Posterior vena cava (tissue), 2 donors: ENCODE results near the gene MAP3K2. TPM values are rescaled to one million over a fixed set of nuclear protein-coding genes. Genes with fewer than 3 reads are reported as not detected.

ENCODE experiments used
- DNase-seq: peaks from one replicate; pipeline ENCODE4 v3.0.0-alpha.2; 2020; ENCODE audit warnings: low spot score
- intact Hi-C, 2 donors: fragments of 100-400 bp; cut with DNase I; formaldehyde crosslinking; loops; one replicate each; pipeline versions ENCODE4 v1.14.1 to v1.14.2; 2022 to 2023
- total RNA-seq, 2 donors: library from RNA; stranded (reverse); fragmentation: NEBNext Ultra II Directional; extraction: Animal tissue kit (Norgen Biotek cat#: 25700); gene quantifications; one replicate each; pipeline ENCODE4 v1.2.1, GENCODE V29; 2021
- donor health status: DM: yes; HTN: yes; CAD: no.
- donor health status: DM: yes; HTN: yes; CAD: no.

Gene MAP3K2
- total RNA-seq, 2 donors from 2014 or later: 63.9 to 68.5 TPM

DNA sequence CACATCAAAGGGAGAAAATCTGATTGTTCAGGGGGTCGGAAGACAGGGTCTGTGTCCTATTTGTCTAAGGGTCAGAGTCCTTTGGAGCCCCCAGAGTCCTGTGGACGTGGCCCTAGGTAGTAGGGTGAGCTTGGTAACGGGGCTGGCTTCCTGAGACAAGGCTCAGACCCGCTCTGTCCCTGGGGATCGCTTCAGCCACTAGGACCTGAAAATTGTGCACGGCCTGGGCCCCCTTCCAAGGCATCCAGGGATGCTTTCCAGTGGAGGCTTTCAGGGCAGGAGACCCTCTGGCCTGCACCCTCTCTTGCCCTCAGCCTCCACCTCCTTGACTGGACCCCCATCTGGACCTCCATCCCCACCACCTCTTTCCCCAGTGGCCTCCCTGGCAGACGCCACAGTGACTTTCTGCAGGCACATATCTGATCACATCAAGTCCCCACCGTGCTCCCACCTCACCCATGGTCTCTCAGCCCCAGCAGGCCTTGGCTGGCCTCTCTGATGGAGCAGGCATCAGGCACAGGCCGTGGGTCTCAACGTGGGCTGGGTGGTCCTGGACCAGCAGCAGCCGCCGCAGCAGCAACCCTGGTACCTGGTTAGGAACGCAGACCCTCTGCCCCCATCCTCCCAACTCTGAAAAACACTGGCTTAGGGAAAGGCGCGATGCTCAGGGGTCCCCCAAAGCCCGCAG is 34.2 kb upstream of the MAP3K2 start:
- DNase-seq: no peak
- intact Hi-C loops: loop anchor here in 1 of 2 donors (2.0 to 5.0 kb wide), 2 partner anchors 71 to 680 kb away; no protein-coding TSS in a partner anchor

DNA sequence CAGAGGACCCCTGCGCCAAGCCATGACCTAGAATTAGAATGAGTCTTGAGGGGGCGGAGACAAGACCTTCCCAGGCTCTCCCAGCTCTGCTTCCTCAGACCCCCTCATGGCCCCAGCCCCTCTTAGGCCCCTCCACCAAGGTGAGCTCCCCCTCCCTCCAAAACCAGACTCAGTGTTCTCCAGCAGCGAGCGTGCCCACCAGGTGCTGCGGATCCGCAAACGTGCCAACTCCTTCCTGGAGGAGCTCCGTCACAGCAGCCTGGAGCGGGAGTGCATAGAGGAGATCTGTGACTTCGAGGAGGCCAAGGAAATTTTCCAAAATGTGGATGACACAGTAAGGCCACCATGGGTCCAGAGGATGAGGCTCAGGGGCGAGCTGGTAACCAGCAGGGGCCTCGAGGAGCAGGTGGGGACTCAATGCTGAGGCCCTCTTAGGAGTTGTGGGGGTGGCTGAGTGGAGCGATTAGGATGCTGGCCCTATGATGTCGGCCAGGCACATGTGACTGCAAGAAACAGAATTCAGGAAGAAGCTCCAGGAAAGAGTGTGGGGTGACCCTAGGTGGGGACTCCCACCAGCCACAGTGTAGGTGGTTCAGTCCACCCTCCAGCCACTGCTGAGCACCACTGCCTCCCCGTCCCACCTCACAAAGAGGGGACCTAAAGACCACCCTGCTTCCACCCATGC is 33.5 kb upstream of the MAP3K2 start:
- intact Hi-C loops: loop anchor here in 1 of 2 donors (5.0 kb wide), 1 partner anchor 681 kb away; no protein-coding TSS in a partner anchor
- no peak for DNase-seq

DNA sequence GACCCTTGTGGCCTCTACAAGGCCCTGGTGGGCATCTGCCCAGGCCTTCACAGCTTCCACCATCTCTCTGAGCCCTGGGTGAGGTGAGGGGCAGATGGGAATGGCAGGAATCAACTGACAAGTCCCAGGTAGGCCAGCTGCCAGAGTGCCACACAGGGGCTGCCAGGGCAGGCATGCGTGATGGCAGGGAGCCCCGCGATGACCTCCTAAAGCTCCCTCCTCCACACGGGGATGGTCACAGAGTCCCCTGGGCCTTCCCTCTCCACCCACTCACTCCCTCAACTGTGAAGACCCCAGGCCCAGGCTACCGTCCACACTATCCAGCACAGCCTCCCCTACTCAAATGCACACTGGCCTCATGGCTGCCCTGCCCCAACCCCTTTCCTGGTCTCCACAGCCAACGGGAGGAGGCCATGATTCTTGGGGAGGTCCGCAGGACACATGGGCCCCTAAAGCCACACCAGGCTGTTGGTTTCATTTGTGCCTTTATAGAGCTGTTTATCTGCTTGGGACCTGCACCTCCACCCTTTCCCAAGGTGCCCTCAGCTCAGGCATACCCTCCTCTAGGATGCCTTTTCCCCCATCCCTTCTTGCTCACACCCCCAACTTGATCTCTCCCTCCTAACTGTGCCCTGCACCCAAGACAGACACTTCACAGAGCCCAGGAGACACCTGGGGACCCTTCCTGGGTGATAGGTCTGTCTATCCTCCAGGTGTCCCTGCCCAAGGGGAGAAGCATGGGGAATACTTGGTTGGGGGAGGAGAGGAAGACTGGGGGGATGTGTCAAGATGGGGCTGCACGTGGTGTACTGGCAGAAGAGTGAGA is 32.5 kb upstream of the MAP3K2 start:
- no peak for DNase-seq
- intact Hi-C loops: loop anchor here in 1 of 2 donors (5.0 kb wide), 1 partner anchor 682 kb away; no protein-coding TSS in a partner anchor

DNA sequence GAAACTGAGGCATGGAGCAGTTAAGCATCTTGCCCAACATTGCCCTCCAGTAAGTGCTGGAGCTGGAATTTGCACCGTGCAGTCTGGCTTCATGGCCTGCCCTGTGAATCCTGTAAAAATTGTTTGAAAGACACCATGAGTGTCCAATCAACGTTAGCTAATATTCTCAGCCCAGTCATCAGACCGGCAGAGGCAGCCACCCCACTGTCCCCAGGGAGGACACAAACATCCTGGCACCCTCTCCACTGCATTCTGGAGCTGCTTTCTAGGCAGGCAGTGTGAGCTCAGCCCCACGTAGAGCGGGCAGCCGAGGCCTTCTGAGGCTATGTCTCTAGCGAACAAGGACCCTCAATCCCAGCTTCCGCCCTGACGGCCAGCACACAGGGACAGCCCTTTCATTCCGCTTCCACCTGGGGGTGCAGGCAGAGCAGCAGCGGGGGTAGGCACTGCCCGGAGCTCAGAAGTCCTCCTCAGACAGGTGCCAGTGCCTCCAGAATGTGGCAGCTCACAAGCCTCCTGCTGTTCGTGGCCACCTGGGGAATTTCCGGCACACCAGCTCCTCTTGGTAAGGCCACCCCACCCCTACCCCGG is 31.8 kb upstream of the MAP3K2 start:
- intact Hi-C loops: loop anchor here in 1 of 2 donors (5.0 kb wide), 1 partner anchor 683 kb away; no protein-coding TSS in a partner anchor
- DNase-seq: no peak

DNA sequence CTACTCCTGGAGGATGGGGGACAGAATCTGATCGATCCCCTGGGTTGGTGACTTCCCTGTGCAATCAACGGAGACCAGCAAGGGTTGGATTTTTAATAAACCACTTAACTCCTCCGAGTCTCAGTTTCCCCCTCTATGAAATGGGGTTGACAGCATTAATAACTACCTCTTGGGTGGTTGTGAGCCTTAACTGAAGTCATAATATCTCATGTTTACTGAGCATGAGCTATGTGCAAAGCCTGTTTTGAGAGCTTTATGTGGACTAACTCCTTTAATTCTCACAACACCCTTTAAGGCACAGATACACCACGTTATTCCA is 31.3 kb upstream of the MAP3K2 start:
- intact Hi-C loops: no loop called here
- no peak for DNase-seq

DNA sequence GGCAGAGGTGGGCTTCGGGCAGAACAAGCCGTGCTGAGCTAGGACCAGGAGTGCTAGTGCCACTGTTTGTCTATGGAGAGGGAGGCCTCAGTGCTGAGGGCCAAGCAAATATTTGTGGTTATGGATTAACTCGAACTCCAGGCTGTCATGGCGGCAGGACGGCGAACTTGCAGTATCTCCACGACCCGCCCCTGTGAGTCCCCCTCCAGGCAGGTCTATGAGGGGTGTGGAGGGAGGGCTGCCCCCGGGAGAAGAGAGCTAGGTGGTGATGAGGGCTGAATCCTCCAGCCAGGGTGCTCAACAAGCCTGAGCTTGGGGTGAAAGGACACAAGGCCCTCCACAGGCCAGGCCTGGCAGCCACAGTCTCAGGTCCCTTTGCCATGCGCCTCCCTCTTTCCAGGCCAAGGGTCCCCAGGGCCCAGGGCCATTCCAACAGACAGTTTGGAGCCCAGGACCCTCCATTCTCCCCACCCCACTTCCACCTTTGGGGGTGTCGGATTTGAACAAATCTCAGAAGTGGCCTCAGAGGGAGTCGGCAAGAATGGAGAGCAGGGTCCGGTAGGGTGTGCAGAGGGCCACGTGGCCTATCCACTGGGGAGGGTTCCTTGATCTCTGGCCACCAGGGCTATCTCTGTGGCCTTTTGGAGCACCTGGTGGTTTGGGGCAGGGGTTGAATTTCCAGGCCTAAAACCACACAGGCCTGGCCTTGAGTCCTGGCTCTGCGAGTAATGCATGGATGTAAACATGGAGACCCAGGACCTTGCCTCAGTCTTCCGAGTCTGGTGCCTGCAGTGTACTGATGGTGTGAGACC is 30.7 kb upstream of the MAP3K2 start, which contains the start of gene PROC:
Gene PROC, plus strand, starts transcription at position 128 of the 812 bp plus-strand sequence. CDS start 1,516 bp downstream, outside the sequence.
- no peak for DNase-seq
- intact Hi-C loops: no loop called here

DNA sequence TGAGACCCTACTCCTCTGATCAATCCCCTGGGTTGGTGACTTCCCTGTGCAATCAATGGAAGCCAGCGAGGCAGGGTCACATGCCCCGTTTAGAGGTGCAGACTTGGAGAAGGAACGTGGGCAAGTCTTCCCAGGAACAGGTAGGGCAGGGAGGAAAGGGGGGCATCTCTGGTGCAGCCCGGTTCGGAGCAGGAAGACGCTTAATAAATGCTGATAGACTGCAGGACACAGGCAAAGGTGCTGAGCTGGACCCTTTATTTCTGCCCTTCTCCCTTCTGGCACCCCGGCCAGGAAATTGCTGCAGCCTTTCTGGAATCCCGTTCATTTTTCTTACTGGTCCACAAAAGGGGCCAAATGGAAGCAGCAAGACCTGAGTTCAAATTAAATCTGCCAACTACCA is 29.6 kb upstream of the MAP3K2 start:
- DNase-seq: no peak
- intact Hi-C loops: no loop called here

DNA sequence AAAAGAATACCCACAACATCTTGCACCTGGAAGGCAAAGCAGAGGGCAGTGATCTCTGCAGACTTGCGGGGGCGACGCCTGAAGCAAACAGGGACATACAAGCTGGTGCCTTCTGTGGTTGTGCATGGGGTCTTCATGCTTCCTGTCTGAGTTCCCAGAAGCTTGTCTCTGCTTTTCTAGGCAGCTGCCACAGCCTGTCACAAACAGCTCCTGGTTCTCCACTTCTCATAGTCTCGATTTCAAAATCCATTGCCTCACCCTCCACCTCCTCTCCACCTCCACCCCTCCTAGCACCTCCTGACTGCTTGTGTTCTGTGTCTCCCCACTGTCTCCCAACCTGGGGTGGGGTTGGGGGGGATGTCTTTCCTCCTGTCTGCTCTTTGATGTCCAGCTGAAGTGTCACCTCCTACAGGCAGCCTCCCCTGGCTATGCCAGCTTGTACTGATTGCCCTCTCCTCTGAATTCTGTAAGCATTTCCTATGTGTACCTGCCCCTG is 28.8 kb upstream of the MAP3K2 start:
- no peak for DNase-seq
- intact Hi-C loops: no loop called here

DNA sequence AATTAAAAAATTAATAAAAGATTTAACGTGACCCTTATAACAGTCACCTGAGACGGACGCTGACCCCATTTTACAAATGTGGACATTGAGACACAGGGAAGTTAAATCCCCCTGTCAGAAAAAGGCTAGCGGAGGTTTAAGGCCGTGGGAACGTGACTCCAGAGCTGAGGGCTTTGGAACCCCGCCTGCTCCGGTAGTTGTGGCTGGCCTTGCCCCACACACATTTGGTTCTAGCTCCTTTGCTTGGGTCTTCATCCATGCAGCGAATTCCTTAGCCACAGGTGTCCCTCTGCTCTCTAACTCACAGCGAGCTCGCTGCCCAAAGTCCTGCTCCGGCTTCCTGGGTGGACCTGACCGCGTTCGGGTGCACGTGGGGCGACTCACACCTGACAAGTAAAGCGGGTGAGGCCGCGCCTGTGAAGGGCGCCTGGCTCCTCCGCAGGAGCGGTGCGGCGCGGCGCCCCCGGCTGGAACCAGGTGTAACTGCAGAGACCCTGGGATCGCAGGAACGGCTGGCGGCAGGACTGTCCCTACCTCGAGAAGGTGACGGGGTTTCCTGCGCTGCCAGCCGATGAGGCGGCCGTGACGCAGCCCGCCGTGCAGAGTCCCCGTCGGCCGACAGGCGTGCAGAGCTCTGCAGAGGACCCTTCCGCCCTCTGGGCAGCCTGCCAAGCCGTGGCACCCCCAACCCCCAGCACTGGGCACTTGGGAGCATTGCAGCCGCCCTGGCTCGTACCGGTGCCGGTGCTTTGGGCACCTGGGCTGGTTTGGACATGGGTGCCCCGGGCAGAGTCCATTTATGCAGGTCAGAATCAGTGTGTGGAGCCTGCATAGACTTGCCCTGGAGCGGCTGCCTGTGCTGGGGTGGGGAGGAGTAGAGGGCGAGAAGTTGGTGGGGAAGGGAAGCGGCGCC is 28.1 kb upstream of the MAP3K2 start:
- DNase-seq: no peak

DNA sequence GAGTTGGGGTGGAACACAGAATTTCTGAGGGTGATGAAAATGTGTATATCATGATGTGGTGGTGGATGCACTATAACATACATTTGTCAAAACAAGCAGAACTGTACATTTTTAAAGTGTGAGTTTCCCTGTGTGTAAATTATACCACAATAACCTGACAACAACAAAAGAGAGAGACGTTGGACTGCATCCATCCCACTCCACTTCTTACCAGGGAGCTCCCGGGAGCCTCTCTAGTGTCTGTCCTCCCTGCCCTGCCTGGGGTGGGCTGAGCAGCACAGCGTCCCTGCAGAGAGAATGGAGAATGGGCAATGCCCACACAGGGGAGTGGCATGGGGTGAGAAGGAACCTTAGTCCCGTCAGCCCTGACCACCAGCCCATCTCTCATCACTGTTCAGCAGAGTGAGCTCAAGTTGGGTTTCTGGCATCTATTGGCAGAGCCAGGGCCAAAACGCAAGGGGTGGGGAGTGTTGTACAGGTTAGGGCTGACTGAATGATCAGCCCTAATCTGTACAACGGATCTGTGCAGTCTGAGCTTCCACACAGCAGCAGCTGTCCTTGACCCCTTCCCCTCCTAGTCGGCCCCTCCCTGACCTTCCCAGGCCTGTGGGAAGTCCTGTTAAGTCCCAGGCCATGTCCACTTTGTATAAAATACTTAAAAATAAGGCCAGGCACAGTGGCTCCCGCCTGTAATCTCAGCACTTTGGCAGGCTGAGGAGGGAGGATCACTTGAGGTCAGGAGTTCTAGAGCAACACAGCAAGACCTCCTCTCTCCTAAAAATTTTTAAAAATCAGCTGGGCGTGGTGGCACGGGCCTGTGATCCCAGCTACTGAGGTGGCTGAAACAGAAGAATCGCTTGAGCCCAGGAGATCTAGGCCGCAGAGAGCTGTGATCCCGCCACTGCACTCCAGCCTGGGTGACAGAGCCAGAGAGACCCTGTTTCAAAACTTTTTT is 27.1 kb upstream of the MAP3K2 start:
- intact Hi-C loops: no loop called here
- no peak for DNase-seq

More for the DNA sequence above, 28.1 kb upstream of the MAP3K2 start:
- intact Hi-C loops: no loop called here

DNA sequence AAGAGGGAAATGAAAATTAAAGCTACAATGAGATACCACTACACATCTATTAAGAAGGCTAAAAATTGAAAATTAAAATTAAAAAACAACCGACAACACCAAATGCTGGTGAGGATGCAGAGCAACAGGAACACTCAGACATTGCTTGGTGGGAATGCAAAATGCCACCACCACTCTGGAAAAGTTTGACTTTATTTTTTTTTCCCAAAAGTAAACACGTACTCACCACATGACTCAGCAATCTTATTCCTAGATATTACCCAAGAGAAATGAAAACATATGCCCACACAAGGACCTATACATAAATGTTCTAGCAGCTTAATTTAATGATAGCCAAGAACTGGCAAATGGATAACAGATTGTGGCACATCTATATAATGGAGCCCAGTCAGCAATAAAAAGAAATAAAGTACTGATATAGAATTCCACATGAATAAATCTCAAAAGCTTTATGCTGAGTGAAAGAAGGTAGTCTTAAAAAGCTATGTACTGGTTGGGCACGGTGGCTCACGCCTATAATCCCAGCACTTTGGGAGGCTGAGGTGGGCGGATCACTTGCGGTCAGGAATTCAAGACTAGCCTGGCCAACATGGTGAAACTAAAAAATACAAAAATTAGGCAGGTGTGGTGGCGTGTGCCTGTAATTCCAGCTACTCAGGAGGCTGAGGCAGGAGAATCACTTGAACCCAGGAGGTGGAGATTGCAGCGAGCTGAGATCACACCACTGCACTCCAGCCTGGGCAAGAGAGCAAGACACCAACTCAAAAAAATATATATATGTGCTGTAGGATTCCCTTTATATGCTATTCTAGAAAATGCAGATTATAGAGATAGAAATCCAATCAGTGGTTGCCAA is 26.2 kb upstream of the MAP3K2 start:
- intact Hi-C loops: no loop called here
- no peak for DNase-seq

DNA sequence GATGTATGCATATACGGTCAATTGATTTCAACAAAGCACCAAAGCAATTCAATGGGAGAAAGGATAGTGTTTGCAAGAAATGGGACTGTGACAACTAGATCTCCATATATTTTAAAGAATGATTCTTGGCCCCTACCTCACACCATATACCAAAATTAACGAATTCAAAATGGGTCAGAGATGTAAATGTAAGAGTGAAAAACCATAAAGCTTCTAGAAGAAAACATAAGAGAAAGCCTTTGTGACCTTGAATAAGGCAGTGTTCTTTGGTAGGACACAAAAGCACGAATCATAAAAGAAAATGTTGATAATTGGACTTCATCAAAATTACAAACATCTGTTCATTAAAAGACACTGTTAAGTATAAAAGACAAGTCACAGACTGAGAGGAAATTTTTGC is 25.4 kb upstream of the MAP3K2 start:
- intact Hi-C loops: no loop called here
- DNase-seq: no peak

DNA sequence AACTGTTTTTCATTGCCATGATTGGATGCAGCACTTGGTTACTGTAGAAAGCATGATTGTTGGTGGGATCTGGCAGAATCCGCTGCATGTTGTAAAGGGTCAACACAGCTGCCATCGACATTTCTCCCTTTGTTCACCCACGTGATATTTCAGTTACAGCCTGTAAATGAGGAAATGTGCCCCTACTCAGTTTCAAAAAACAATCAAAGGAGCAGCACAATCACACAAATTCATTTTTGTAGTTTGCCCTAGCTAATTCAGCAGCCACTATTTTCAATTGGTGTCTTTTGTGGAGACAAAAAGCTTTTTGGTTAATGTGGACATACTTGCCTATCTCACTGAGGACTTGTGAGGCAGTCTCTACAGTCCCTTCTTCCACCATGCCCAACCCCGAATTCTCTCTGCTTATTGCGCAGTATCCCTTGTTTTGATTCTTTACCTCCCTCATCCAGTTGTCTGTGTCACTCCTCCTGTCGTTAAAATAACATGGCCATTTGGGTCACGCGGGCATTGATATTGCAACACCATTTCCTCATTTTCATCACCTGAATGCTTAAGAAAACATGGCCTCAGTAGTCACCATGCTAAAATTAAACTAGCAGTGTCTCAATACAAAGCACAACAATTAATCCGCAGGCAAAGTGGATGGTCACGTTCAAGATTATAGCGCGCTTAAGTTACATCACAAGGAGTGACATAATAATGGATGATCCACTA is 24.0 kb upstream of the MAP3K2 start:
- intact Hi-C loops: no loop called here
- DNase-seq: no peak

DNA sequence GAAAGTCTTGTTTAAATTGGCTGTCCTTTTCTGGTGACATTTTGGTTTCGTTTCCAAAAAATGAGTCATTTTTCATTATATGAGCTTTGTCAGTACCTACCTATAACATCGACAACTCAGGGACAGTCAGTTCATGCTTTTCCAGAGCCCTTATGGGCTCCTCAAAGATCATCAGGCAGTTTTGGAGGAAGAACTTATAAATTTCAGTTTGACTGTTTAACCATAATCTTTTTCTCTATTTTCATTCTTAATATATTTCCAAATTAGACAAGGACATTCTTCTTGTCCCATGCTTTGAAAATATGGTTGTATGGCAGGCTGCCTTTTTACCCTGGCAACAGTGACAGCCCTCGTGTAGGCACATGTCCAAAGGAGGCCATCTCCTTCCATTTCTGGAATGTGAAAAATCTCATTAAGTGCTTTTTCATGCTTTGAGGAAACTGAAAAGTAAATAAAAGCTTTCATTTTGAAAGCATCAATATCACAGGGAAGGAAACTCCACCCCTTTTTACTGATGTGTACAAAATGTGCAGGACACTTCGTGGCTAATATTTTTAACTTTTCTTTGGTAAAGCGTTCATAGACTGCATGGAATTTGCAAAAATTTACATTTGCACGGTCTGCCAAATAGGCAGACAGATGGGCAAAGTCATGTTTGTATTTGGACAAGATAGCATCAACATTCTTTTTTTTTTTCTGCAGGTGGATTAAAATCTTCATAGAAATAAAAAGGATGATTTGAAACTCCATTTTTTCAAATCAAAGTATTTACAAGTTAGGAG is 23.3 kb upstream of the MAP3K2 start:
- intact Hi-C loops: no loop called here
- no peak for DNase-seq
